Endothelial cell (in vitro differentiated cells): Measurements from ENCODE around the gene RAB15. TPM values are rescaled to one million over a fixed set of nuclear protein-coding genes. Genes with fewer than 3 reads are reported as not detected.

Experiments
- DNase-seq: peaks from one replicate; pipeline ENCODE4 v3.0.0; 2021; ENCODE audit warnings: low spot score
- H3K27ac Mint-ChIP-seq: one replicate; pipeline ENCODE4 v1.8.0; 2021; ENCODE audit warnings: mixed read lengths, inconsistent platforms; ENCODE audit not compliant: unreplicated experiment
- H3K27me3 Mint-ChIP-seq: one replicate; pipeline ENCODE4 v1.8.0; 2021; ENCODE audit warnings: mild to moderate bottlenecking, moderate library complexity, mixed read lengths, inconsistent platforms; ENCODE audit not compliant: unreplicated experiment
- H3K36me3 Mint-ChIP-seq: one replicate; pipeline ENCODE4 v1.8.0; 2021; ENCODE audit warnings: mild to moderate bottlenecking, low read depth, mixed read lengths, inconsistent platforms; ENCODE audit not compliant: unreplicated experiment
- H3K4me1 Mint-ChIP-seq: one replicate; pipeline ENCODE4 v1.8.0; 2021; ENCODE audit warnings: mild to moderate bottlenecking, mixed read lengths, inconsistent platforms; ENCODE audit not compliant: unreplicated experiment
- H3K4me3 Mint-ChIP-seq: one replicate; pipeline ENCODE4 v1.8.0; 2021; ENCODE audit warnings: mild to moderate bottlenecking, mixed read lengths, inconsistent platforms; ENCODE audit not compliant: unreplicated experiment
- H3K9me3 Mint-ChIP-seq: one replicate; pipeline ENCODE4 v1.8.0; 2021; ENCODE audit warnings: mixed read lengths, inconsistent platforms; ENCODE audit not compliant: unreplicated experiment
- total RNA-seq: library from RNA; stranded (reverse); fragmentation: NEBNext Ultra II Directional; extraction: Animal tissue kit (Norgen Biotek cat#: 25700); gene quantifications from one replicate; pipeline ENCODE4 v1.2.1, GENCODE V29; 2021; ENCODE audit not compliant: unreplicated experiment
- TF ChIP-seq, protein P1 (sequence below): fragments of 200-600 bp; sonication (generic); IDR thresholded peaks from one replicate; pipeline ENCODE4 v1.5.0; 2021; ENCODE audit warnings: antibody characterized with exemption; ENCODE audit not compliant: unreplicated experiment

The RAB15 gene
- total RNA-seq, 1 donor from 2014 or later = 20.9 TPM

DNA sequence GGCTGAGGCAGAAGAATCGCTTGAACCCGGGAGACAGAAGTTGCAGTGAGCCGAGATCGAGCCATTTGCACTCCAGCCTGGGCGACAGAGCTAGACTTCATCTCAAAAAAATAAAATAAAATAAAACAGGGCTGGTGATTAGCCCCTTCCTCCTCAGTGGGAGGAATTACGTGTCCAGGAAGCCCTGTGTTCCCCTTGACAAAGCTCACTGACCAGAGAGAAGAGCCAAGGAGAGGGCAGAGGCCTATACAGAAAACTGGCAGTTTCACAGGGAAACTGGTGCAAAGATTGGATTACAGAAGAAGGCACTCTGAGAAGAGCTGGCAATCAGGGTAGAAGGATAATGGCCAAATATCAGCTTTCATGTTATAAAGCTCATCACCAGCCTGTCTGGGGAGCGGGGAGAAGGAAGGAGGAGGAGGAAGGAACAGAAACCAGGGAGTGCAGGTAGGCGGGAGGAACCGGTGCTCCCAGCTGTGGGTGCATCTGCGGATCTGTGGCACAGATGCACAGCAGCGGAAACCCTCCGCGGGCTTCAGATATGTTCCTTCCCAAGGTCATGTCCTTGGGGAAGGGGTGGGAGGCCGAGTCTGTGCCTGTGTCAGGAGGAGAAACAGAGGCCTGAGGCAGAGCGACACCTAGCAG is 6.7 kb downstream of the RAB15 start:
- no peaks in the 10 kb centered on the region for H3K9me3 Mint-ChIP-seq

DNA sequence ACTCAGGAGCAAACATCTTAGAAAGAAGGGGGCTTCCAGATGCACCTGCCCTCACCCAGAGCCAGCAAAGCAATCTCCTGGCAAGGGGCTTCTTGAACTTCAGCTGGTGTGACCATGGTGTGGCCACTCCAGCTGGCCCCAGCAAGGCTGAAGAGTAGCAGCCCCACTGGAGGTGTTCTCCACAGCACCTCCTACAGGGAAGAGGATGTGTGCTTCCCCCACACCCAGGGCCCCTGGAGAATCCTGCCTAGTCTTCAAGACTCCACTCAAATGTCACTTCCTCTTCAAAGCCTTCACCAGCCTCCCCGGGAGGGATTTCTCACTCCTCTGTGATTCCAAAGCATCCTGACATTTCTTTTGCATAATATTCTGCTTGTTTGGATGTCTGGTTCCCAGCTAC is 8.5 kb downstream of the RAB15 start:
- Mint-ChIP-seq H3K27ac (no peak overlapping the region), H3K27me3 (peaks cover 4% of the 10 kb centered on the region), H3K36me3 (no peaks in the 10 kb centered on the region), H3K4me3 (no peak overlapping the region), H3K9me3 (no peaks in the 10 kb centered on the region), H3K4me1 (peaks cover 21% of the 10 kb centered on the region)
- TF ChIP-seq, protein P1, sequence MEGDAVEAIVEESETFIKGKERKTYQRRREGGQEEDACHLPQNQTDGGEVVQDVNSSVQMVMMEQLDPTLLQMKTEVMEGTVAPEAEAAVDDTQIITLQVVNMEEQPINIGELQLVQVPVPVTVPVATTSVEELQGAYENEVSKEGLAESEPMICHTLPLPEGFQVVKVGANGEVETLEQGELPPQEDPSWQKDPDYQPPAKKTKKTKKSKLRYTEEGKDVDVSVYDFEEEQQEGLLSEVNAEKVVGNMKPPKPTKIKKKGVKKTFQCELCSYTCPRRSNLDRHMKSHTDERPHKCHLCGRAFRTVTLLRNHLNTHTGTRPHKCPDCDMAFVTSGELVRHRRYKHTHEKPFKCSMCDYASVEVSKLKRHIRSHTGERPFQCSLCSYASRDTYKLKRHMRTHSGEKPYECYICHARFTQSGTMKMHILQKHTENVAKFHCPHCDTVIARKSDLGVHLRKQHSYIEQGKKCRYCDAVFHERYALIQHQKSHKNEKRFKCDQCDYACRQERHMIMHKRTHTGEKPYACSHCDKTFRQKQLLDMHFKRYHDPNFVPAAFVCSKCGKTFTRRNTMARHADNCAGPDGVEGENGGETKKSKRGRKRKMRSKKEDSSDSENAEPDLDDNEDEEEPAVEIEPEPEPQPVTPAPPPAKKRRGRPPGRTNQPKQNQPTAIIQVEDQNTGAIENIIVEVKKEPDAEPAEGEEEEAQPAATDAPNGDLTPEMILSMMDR = no peak
- DNase-seq = no peak

More for the DNA sequence above, 6.7 kb downstream of the RAB15 start:
- H3K36me3 Mint-ChIP-seq = no peaks in the 10 kb centered on the region
- no peak overlapping the region for H3K27ac Mint-ChIP-seq
- TF ChIP-seq, protein P1 = no peak
- no peak overlapping the region for H3K4me3 Mint-ChIP-seq
- peaks cover 22% of the 10 kb centered on the region for H3K4me1 Mint-ChIP-seq
- DNase-seq = no peak
- peaks cover 6% of the 10 kb centered on the region for H3K27me3 Mint-ChIP-seq

DNA sequence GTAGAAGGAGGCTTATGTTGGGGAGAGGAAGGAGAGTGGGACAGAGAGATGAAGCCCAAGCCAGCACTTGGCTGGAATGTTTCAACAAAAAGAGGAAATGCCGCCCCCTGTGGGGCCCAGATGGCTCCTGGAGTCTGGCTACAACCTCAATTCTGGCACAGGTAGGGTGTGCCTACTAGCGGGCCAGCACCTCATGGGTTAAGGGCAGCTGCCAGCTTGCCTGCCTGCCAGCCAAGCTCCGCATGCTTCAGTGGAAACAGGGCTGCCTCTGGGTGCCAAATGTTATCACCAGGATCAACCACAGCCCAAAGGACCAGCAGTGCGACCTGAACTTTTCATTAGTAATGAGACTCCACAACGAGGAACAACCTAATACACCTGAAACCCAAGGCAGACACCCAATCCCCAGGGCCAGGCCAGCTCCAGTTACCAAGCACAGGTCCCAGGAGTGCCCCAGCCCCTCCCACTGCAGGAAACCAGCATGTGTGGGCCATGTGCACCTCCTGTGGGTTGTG is 11.3 kb downstream of the RAB15 start:
- Mint-ChIP-seq H3K36me3 (no peaks in the 10 kb centered on the region), H3K4me1 (peaks cover 16% of the 10 kb centered on the region), H3K9me3 (no peaks in the 10 kb centered on the region), H3K4me3 (peak overlapping the region; percentile 62), H3K27ac (no peak overlapping the region), H3K27me3 (peaks cover 4% of the 10 kb centered on the region)
- DNase-seq = peak; percentile 38
- TF ChIP-seq, protein P1 = peak; percentile 49

DNA sequence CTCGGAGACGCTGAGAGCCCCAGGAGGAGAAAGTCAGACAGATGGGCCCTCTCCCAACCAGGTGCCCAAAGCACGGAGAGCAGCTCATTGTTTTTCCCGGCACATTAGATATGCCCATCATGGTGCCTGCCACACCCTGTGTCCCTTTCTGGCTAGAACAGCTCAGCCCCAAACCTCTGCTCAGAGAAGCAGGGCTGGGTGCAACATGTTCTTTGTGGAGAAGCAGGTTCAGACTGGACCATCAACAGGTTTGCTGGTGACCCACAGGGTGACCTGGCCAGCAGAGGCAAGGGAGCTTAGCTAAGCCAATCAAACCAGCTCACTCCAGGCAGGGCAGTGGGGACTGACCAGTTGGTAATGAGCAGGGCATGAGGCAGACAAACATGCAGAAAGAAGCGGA is 13.4 kb downstream of the RAB15 start:
- DNase-seq = no peak
- Mint-ChIP-seq H3K9me3 (no peaks in the 10 kb centered on the region), H3K27ac (no peak overlapping the region), H3K4me1 (peaks cover 16% of the 10 kb centered on the region), H3K36me3 (no peaks in the 10 kb centered on the region), H3K27me3 (peaks cover 11% of the 10 kb centered on the region), H3K4me3 (no peak overlapping the region)
- TF ChIP-seq, protein P1 = no peak

DNA sequence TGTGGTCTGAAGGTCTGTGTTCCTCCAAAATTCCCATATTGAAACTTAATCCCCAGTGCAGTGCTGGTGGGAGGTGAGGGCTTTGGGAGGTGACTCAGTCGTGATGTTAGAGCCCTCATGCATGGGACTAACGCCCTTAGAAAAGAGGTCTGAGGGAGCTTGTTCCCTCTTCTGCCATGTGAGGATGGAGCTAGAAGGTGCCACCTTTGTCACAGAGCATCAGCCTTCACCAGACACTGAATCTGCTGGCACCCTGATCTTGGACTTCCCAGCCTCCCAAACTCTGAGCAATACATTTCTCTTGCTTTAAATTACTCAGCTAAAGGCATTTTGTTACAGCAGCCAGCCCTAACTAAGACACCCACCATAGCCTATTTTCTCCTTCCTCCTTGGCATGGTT is 13.9 kb downstream of the RAB15 start:
- no peak overlapping the region for H3K27ac Mint-ChIP-seq
- peaks cover 13% of the 10 kb centered on the region for H3K27me3 Mint-ChIP-seq
- no peaks in the 10 kb centered on the region for H3K36me3 Mint-ChIP-seq
- TF ChIP-seq, protein P1 = no peak
- no peak for DNase-seq
- H3K4me3 Mint-ChIP-seq = no peak overlapping the region
- H3K4me1 Mint-ChIP-seq = peaks cover 16% of the 10 kb centered on the region
- no peaks in the 10 kb centered on the region for H3K9me3 Mint-ChIP-seq
